Transverse colon (tissue), 4 donors: ENCODE measurements around the gene PCID2.

Source experiments
- POLR2A ChIP-seq: fragments of 450-650 bp; IDR thresholded peaks from one replicate; pipeline ENCODE4 v1.6.1; 2016; ENCODE audit warnings: antibody characterized with exemption, mild to moderate bottlenecking, moderate library complexity
- POLR2AphosphoS5 ChIP-seq, 3 donors: sonication (generic); formaldehyde crosslinking; IDR thresholded peaks; one replicate each; pipeline ENCODE4 v1.6.1; 2016; ENCODE audit warnings: antibody characterized with exemption in 3 of 3
- TF ChIP-seq, protein P1 (sequence below), 5 experiments: fragments of 200-600 bp in 3 of 5; fragments of 450-650 bp in 2 of 5; sonication (generic) in 3 of 5; IDR thresholded peaks; 1 replicate in 2 of 5; 2 replicates in 3 of 5; pipeline ENCODE4 v1.5.1; 2016 to 2017; ENCODE audit warnings: antibody characterized with exemption in 5 of 5, inconsistent platforms in 3 of 5, mild to moderate bottlenecking in 2 of 5, moderate library complexity in 1 of 5

DNA sequence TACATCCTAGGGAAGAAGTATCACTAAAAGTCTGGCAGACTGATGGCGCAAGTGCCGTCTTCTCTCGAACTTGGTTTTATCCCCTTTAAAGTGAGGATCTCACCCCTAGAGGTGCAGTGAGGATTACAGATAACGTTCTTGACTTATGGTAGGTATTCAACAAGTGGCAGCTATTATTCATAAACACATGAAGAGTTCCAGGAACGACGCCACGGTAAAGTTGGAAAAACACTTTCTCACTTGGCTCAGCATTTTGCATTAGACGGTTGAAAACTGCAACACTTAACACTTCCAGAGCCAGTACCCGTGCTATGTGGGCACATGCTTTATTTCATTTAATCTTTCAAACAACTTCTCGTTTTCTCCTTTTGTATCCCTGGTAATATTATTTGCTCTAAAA lies 41.3 kb downstream of the PCID2 start:
- TF ChIP-seq, protein P1, sequence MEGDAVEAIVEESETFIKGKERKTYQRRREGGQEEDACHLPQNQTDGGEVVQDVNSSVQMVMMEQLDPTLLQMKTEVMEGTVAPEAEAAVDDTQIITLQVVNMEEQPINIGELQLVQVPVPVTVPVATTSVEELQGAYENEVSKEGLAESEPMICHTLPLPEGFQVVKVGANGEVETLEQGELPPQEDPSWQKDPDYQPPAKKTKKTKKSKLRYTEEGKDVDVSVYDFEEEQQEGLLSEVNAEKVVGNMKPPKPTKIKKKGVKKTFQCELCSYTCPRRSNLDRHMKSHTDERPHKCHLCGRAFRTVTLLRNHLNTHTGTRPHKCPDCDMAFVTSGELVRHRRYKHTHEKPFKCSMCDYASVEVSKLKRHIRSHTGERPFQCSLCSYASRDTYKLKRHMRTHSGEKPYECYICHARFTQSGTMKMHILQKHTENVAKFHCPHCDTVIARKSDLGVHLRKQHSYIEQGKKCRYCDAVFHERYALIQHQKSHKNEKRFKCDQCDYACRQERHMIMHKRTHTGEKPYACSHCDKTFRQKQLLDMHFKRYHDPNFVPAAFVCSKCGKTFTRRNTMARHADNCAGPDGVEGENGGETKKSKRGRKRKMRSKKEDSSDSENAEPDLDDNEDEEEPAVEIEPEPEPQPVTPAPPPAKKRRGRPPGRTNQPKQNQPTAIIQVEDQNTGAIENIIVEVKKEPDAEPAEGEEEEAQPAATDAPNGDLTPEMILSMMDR (IDR thresholded peaks at IDR 0.05): no peak
- TF ChIP-seq POLR2A: no peak
- TF ChIP-seq POLR2AphosphoS5 (IDR thresholded peaks at IDR 0.05): no peak
